GM12878 (cell line): Measurements from ENCODE around the gene CCNT2. TPM values are rescaled to one million over a fixed set of nuclear protein-coding genes. Genes with fewer than 3 reads are reported as not detected.

ENCODE experiments used
- ATAC-seq: fragments of 200-7000 bp; cut with Tn5 transposase; 3 replicates; pipeline ENCODE4 v1.9.1; 2020; ENCODE audit warnings: mild to moderate bottlenecking, moderate library complexity
- BruUV-seq: library from RNA; stranded (reverse); fragments of 400-500 nt; replicated peaks from 2 replicates; lab custom pipeline; 2021; lab: Mats Ljungman, UMichigan
- CTCF ChIA-PET: fragments of 300-600 bp; sonication (Branson Sonifier 250); formaldehyde crosslinking; extraction: SDS; loops from one replicate; lab custom pipeline; 2021; ENCODE audit warnings: inconsistent platforms; lab: Yijun Ruan, JAX
- POLR2A ChIA-PET: fragments of 350-600 bp; formaldehyde crosslinking; extraction: SDS; loops from one replicate; lab custom pipeline; 2021; ENCODE audit warnings: inconsistent platforms; lab: Charles Lee
- RAD21 ChIA-PET: fragments of 300-600 bp; sonication (Branson Sonifier 250); formaldehyde crosslinking; loops from one replicate; lab custom pipeline; 2023; ENCODE audit warnings: antibody characterized with exemption; ENCODE audit not compliant: unreplicated experiment; lab: Charles Lee
- SMC1A ChIA-PET: fragments of 300-600 bp; sonication (Branson Sonifier 250); formaldehyde crosslinking; loops from one replicate; lab custom pipeline; 2023; ENCODE audit not compliant: unreplicated experiment, uncharacterized antibody; lab: Charles Lee
- DNase-seq: peaks from one replicate; pipeline ENCODE4 v3.0.0-alpha.2; 2011; ENCODE audit warnings: low read depth, low spot score
- FAIRE-seq: peaks from 3 replicates; lab custom pipeline; 2011; peaks lifted over from hg19 to GRCh38; lab: Jason Lieb, UNC
- H2AFZ ChIP-seq: 2 replicates; pipeline ENCODE4 v1.6.0; 2011; ENCODE audit warnings: low read depth, low read length, control low read depth; ENCODE audit not compliant: control insufficient read depth
- H3K27ac ChIP-seq: 2 replicates; pipeline ENCODE4 v1.5.1; 2011; ENCODE audit warnings: control low read depth; ENCODE audit not compliant: control insufficient read depth, insufficient read depth
- H3K27me3 ChIP-seq, 2 experiments: replicated peaks in 1 of 2; 2 replicates each; pipeline versions ENCODE4 v1.6.0 to v1.6.1; 2011; ENCODE audit warnings: low read length in 1 of 2; ENCODE audit not compliant: control insufficient read depth in 2 of 2, insufficient read depth in 2 of 2
- H3K36me3 ChIP-seq, 2 experiments: 2 replicates each; pipeline ENCODE4 v1.5.1; 2011; ENCODE audit warnings: low read length in 1 of 2; ENCODE audit not compliant: control insufficient read depth in 2 of 2, insufficient read depth in 2 of 2
- H3K4me1 ChIP-seq: 2 replicates; pipeline ENCODE4 v1.6.1; 2011; ENCODE audit warnings: mild to moderate bottlenecking, low read length, moderate library complexity, mixed read lengths; ENCODE audit not compliant: control insufficient read depth, insufficient read depth
- H3K4me2 ChIP-seq: 2 replicates; pipeline ENCODE4 v1.6.0; 2011; ENCODE audit warnings: control low read depth; ENCODE audit not compliant: control insufficient read depth, insufficient read depth
- H3K4me3 ChIP-seq: fragments of 200-600 bp; sonication (generic); 2 replicates; pipeline ENCODE4 v1.5.1; 2016
- H3K79me2 ChIP-seq: 2 replicates; pipeline ENCODE4 v1.6.0; 2011; ENCODE audit warnings: low read length; ENCODE audit not compliant: control insufficient read depth, insufficient read depth
- H3K9ac ChIP-seq: 2 replicates; pipeline ENCODE4 v1.8.0; 2011; ENCODE audit warnings: low read length, control low read depth, mixed read lengths; ENCODE audit not compliant: control insufficient read depth, insufficient read depth
- H3K9me3 ChIP-seq: replicated peaks from 3 replicates; pipeline ENCODE4 v1.5.1; 2011; ENCODE audit warnings: mild to moderate bottlenecking, low read length; ENCODE audit not compliant: control insufficient read depth, insufficient read depth
- H4K20me1 ChIP-seq: 2 replicates; pipeline ENCODE4 v1.6.0; 2011; ENCODE audit not compliant: control insufficient read depth, insufficient read depth
- CBX5 ChIP-seq: sonication (generic); IDR thresholded peaks from 2 replicates; pipeline ENCODE4 v1.6.1; 2016; ENCODE audit warnings: low read depth, moderate library complexity, mild to moderate bottlenecking, inconsistent platforms
- EZH2 ChIP-seq: IDR thresholded peaks from 2 replicates; pipeline ENCODE4 v1.6.1; 2012; ENCODE audit warnings: low read depth, mild to moderate bottlenecking, control low read depth, inconsistent platforms, low read length, borderline replicate concordance; ENCODE audit not compliant: control insufficient read depth
- MYB ChIP-seq: fragments of 150-350 bp; IDR thresholded peaks from 2 replicates; pipeline ENCODE4 v1.6.1; 2014; ENCODE audit warnings: mild to moderate bottlenecking, low read depth, low read length, borderline replicate concordance
- NFYA ChIP-seq: IDR thresholded peaks from 2 replicates; pipeline ENCODE4 v1.6.1; 2011; ENCODE audit warnings: low read depth, mild to moderate bottlenecking, low read length, improper control_type of control experiment, borderline replicate concordance
- RAD21 ChIP-seq: IDR thresholded peaks from 2 replicates; pipeline ENCODE4 v1.6.1; 2011; ENCODE audit warnings: mild to moderate bottlenecking, low read depth, low read length, moderate library complexity; ENCODE audit not compliant: insufficient read depth
- RFX5 ChIP-seq: IDR thresholded peaks from 2 replicates; pipeline ENCODE4 v1.6.1; 2011; ENCODE audit warnings: low read depth, low read length, improper control_type of control experiment
- SMAD5 ChIP-seq: IDR thresholded peaks from 2 replicates; pipeline ENCODE4 v1.6.1; 2016; ENCODE audit warnings: antibody characterized with exemption, low read depth
- STAT1 ChIP-seq: fragments of 450-650 bp; conservative IDR thresholded peaks from 2 replicates; pipeline ENCODE4 v1.6.1; 2014; ENCODE audit warnings: antibody characterized with exemption, mild to moderate bottlenecking
- WRNIP1 ChIP-seq: IDR thresholded peaks from 2 replicates; pipeline ENCODE4 v1.6.1; 2011; ENCODE audit warnings: low read depth, low read length, improper control_type of control experiment, borderline replicate concordance
- ZNF217 ChIP-seq: fragments of 450-650 bp; IDR thresholded peaks from 2 replicates; pipeline ENCODE4 v1.6.1; 2017; ENCODE audit warnings: antibody characterized with exemption, mild to moderate bottlenecking
- WGBS: methylation state at CpG from one replicate; pipeline ENCODE4 v1.1.6; 2016; ENCODE audit warnings: low lambda C conversion rate; ENCODE audit not compliant: insufficient replicate concordance, insufficient coverage; ENCODE audit errors: missing lambda C conversion rate; 5-methylcytosine and 5-hydroxymethylcytosine counted together
- in situ Hi-C: fragments of 300-500 bp; cut with MboI; formaldehyde crosslinking; loops from 9 replicates; pipeline ENCODE4 v1.14.3; 2018; ENCODE audit warnings: mixed read lengths
- intact Hi-C: fragments of 100-400 bp; cut with micrococcal nuclease; formaldehyde crosslinking; loops from one replicate; pipeline ENCODE4 v1.14.2; 2022; ENCODE audit not compliant: unreplicated experiment
- polyA plus RNA-seq, 11 experiments: library from polyadenylated mRNA; depleted of rRNA in 4 of 11; unstranded in 6 of 11; stranded (reverse) in 5 of 11; fragments of >200 nt; fragmentation: Nextera tagmentation in 4 of 11; fragmentation: Illumina TruSeq in 1 of 11; extraction: Ambion mirVana in 4 of 11; extraction: Trizol in 1 of 11; gene quantifications; 1 replicate in 1 of 11; 2 replicates in 10 of 11; pipeline versions ENCODE4 v1.2.1 to v1.2.3, GENCODE V29; 2011 to 2016; ENCODE audit warnings: inconsistent platforms in 2 of 11, missing spikeins in 2 of 11, low read depth in 1 of 11
- total RNA-seq, 4 experiments: library from RNA; depleted of rRNA in 3 of 4; stranded (reverse); fragments of >200 nt in 3 of 4; fragmentation: Illumina TruSeq in 1 of 4; extraction: Trizol in 1 of 4; gene quantifications; 2 replicates each; pipeline versions ENCODE4 v1.2.1 to v1.2.3, GENCODE V29; 2013 to 2021
- TF ChIP-seq, protein P1 (sequence below): IDR thresholded peaks from 2 replicates; pipeline ENCODE4 v1.6.1; 2011; ENCODE audit warnings: low read depth, low read length, improper control_type of control experiment, borderline replicate concordance
- TF ChIP-seq, protein P2 (sequence below): fragments of 450-650 bp; IDR thresholded peaks from 2 replicates; pipeline ENCODE4 v1.6.1; 2014; ENCODE audit warnings: mild to moderate bottlenecking
- TF ChIP-seq, protein P3 (sequence below): fragments of 450-650 bp; IDR thresholded peaks from 2 replicates; pipeline ENCODE4 v1.6.1; 2018; ENCODE audit warnings: borderline replicate concordance, mild to moderate bottlenecking; ENCODE audit not compliant: partially characterized antibody
- TF ChIP-seq, protein P4 (sequence below): fragments of 450-650 bp; formaldehyde crosslinking; IDR thresholded peaks from 2 replicates; pipeline ENCODE4 v1.4.0; 2020; ENCODE audit warnings: mild to moderate bottlenecking, moderate library complexity

CCNT2 gene
- total and polyA plus RNA-seq, 10 of the 15 experiments (the other 5 are each of a cell fraction or from before 2014, with no cell fraction given): 6.0 to 25.6 (median 20.0) TPM

GRCh38 chr2:134955744-134956143, 37.1 kb downstream of the CCNT2 start (continued):
- TF ChIP-seq, protein P1, sequence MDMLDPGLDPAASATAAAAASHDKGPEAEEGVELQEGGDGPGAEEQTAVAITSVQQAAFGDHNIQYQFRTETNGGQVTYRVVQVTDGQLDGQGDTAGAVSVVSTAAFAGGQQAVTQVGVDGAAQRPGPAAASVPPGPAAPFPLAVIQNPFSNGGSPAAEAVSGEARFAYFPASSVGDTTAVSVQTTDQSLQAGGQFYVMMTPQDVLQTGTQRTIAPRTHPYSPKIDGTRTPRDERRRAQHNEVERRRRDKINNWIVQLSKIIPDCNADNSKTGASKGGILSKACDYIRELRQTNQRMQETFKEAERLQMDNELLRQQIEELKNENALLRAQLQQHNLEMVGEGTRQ: no peak
- no peak for TF ChIP-seq WRNIP1
- no peak for TF ChIP-seq EZH2
- no peak for TF ChIP-seq CBX5
- TF ChIP-seq RFX5: no peak
- TF ChIP-seq, protein P2, sequence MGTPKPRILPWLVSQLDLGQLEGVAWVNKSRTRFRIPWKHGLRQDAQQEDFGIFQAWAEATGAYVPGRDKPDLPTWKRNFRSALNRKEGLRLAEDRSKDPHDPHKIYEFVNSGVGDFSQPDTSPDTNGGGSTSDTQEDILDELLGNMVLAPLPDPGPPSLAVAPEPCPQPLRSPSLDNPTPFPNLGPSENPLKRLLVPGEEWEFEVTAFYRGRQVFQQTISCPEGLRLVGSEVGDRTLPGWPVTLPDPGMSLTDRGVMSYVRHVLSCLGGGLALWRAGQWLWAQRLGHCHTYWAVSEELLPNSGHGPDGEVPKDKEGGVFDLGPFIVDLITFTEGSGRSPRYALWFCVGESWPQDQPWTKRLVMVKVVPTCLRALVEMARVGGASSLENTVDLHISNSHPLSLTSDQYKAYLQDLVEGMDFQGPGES: no peak
- TF ChIP-seq NFYA: no peak

DNA sequence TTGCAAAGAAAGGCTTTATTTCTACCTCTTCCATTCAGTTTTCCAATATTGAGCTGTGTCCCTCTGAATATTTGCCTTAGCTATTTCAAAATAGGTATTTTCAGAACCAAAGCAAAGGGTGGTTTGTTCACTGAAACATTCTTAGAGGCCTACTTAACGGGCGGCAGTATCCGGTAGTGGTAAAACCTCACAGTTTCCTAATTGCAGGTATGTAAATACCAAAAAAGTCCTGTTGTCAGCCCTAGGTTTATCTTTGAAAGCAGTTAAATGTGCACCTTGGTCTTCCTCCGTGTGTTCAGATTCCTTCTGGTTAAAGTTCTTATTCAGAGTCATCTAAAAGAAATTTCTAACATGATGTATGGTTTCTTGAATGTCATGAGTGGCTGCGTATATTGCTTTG, 38.9 kb downstream of the CCNT2 start:
- ATAC-seq (no peak), DNase-seq (no peak), FAIRE-seq (no peak)
- BruUV-seq: no TSS peak
- in situ Hi-C loops: no loop called here
- no peak overlapping the region for H2AFZ ChIP-seq
- H3K27me3 ChIP-seq: no peaks in the 10 kb centered on the region
- SMC1A ChIA-PET: no interaction called here
- intact Hi-C loops: no loop called here
- peaks cover 9 to 13% of the 10 kb centered on the region in 2 experiments; a peak in 3 of 4 replicates for H3K36me3 ChIP-seq
- H4K20me1 ChIP-seq: no peaks in the 10 kb centered on the region
- no peak overlapping the region for H3K4me3 ChIP-seq
- 98% methylated on average over 5 of the region's 5 CpGs for WGBS
- no peak overlapping the region for H3K27ac ChIP-seq
- H3K9me3 ChIP-seq: no peaks in the 10 kb centered on the region
- no peak overlapping the region for H3K9ac ChIP-seq
- no peaks in the 10 kb centered on the region for H3K4me1 ChIP-seq
- CTCF ChIA-PET: no interaction called here
- no peak overlapping the region for H3K4me2 ChIP-seq
- POLR2A ChIA-PET: no interaction called here
- no peaks in the 10 kb centered on the region for H3K79me2 ChIP-seq
- RAD21 ChIA-PET: no interaction called here
- no peak for TF ChIP-seq SMAD5
- TF ChIP-seq STAT1: no peak
- TF ChIP-seq ZNF217: no peak
- TF ChIP-seq, protein P3, sequence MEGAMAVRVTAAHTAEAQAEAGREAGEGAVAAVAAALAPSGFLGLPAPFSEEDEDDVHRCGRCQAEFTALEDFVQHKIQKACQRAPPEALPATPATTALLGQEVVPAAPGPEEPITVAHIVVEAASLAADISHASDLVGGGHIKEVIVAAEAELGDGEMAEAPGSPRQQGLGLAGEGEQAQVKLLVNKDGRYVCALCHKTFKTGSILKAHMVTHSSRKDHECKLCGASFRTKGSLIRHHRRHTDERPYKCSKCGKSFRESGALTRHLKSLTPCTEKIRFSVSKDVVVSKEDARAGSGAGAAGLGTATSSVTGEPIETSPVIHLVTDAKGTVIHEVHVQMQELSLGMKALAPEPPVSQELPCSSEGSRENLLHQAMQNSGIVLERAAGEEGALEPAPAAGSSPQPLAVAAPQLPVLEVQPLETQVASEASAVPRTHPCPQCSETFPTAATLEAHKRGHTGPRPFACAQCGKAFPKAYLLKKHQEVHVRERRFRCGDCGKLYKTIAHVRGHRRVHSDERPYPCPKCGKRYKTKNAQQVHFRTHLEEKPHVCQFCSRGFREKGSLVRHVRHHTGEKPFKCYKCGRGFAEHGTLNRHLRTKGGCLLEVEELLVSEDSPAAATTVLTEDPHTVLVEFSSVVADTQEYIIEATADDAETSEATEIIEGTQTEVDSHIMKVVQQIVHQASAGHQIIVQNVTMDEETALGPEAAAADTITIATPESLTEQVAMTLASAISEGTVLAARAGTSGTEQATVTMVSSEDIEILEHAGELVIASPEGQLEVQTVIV: no peak
- TF ChIP-seq, protein P4, sequence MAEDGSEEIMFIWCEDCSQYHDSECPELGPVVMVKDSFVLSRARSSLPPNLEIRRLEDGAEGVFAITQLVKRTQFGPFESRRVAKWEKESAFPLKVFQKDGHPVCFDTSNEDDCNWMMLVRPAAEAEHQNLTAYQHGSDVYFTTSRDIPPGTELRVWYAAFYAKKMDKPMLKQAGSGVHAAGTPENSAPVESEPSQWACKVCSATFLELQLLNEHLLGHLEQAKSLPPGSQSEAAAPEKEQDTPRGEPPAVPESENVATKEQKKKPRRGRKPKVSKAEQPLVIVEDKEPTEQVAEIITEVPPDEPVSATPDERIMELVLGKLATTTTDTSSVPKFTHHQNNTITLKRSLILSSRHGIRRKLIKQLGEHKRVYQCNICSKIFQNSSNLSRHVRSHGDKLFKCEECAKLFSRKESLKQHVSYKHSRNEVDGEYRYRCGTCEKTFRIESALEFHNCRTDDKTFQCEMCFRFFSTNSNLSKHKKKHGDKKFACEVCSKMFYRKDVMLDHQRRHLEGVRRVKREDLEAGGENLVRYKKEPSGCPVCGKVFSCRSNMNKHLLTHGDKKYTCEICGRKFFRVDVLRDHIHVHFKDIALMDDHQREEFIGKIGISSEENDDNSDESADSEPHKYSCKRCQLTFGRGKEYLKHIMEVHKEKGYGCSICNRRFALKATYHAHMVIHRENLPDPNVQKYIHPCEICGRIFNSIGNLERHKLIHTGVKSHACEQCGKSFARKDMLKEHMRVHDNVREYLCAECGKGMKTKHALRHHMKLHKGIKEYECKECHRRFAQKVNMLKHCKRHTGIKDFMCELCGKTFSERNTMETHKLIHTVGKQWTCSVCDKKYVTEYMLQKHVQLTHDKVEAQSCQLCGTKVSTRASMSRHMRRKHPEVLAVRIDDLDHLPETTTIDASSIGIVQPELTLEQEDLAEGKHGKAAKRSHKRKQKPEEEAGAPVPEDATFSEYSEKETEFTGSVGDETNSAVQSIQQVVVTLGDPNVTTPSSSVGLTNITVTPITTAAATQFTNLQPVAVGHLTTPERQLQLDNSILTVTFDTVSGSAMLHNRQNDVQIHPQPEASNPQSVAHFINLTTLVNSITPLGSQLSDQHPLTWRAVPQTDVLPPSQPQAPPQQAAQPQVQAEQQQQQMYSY (CRISPR knock-in tag): no peak
- TF ChIP-seq MYB: no peak
- no peak for TF ChIP-seq RAD21
